H1 (cell line): ENCODE data around the gene STAT1. TPM values are rescaled to one million over a fixed set of nuclear protein-coding genes. Genes with fewer than 3 reads are reported as not detected.

ENCODE experiments used
- CTCF ChIA-PET: fragments of 300-600 bp; sonication (Branson Sonifier 250); formaldehyde crosslinking; loops from one replicate; lab custom pipeline; 2021; ENCODE audit not compliant: partially characterized antibody; lab: Charles Lee
- POLR2A ChIA-PET: fragments of 300-600 bp; sonication (Branson Sonifier 250); formaldehyde crosslinking; loops from one replicate; lab custom pipeline; 2021; ENCODE audit warnings: inconsistent platforms; ENCODE audit not compliant: partially characterized antibody; lab: Charles Lee
- DNase-seq, 2 experiments: peaks; one replicate each; pipeline versions ENCODE4 v3.0.0 to v3.0.0-alpha.2; 2010 to 2022; ENCODE audit warnings: low spot score in 2 of 2, low read depth in 1 of 2, mixed read lengths in 1 of 2
- FAIRE-seq: peaks from 2 replicates; lab custom pipeline; 2011; peaks lifted over from hg19 to GRCh38; lab: Jason Lieb, UNC
- H2AFZ ChIP-seq: 2 replicates; pipeline ENCODE4 v1.8.1; 2012; ENCODE audit warnings: low read length, inconsistent platforms
- H2AK5ac ChIP-seq: 2 replicates; pipeline ENCODE4 v1.6.1; 2013; ENCODE audit warnings: low read depth, low read length
- H2BK120ac ChIP-seq: replicated peaks from 2 replicates; pipeline ENCODE3; 2013; ENCODE audit warnings: low read depth, low read length, inconsistent platforms
- H2BK12ac ChIP-seq: 2 replicates; pipeline ENCODE4 v1.6.1; 2013; ENCODE audit warnings: low read depth, low read length
- H2BK15ac ChIP-seq: 2 replicates; pipeline ENCODE4 v1.6.1; 2013; ENCODE audit warnings: low read length
- H2BK20ac ChIP-seq: 2 replicates; pipeline ENCODE4 v1.6.1; 2013; ENCODE audit warnings: low read length
- H2BK5ac ChIP-seq: 2 replicates; pipeline ENCODE4 v1.6.1; 2013; ENCODE audit warnings: low read depth, low read length
- H3K14ac ChIP-seq: 2 replicates; pipeline ENCODE4 v1.6.1; 2013; ENCODE audit warnings: inconsistent platforms; ENCODE audit not compliant: insufficient read length
- H3K18ac ChIP-seq: 2 replicates; pipeline ENCODE4 v1.6.1; 2013; ENCODE audit warnings: low read length; ENCODE audit errors: extremely low read depth
- H3K23ac ChIP-seq: 2 replicates; pipeline ENCODE4 v1.6.1; 2013; ENCODE audit warnings: inconsistent platforms; ENCODE audit not compliant: insufficient read length
- H3K23me2 ChIP-seq: 2 replicates; pipeline ENCODE4 v1.6.1; 2013; ENCODE audit warnings: low read depth, low read length
- H3K27ac ChIP-seq: 2 replicates; pipeline ENCODE4 v1.6.1; 2011; ENCODE audit warnings: low read depth, low read length, inconsistent platforms
- H3K27me3 ChIP-seq, 4 experiments: replicated peaks in 1 of 4; 1 replicate in 1 of 4; 2 replicates in 3 of 4; pipeline versions ENCODE4 v1.6.1 to v1.8.1; 2011 to 2013; ENCODE audit warnings: low read length in 3 of 4, mild to moderate bottlenecking in 3 of 4, inconsistent platforms in 2 of 4, mixed read lengths in 2 of 4, moderate library complexity in 1 of 4; ENCODE audit not compliant: control insufficient read depth in 3 of 4, insufficient read depth in 3 of 4; ENCODE audit errors: extremely low read depth in 1 of 4
- H3K36me3 ChIP-seq, 4 experiments: 2 replicates each; pipeline versions ENCODE4 v1.6.1 to v1.8.1; 2011 to 2013; ENCODE audit warnings: mild to moderate bottlenecking in 4 of 4, low read length in 3 of 4, moderate library complexity in 2 of 4, control low read depth in 1 of 4, inconsistent platforms in 1 of 4; ENCODE audit not compliant: insufficient read depth in 4 of 4, control insufficient read depth in 2 of 4
- H3K4ac ChIP-seq: replicated peaks from 2 replicates; pipeline ENCODE3; 2013; ENCODE audit warnings: low read length, low read depth, mixed read lengths, inconsistent platforms; ENCODE audit not compliant: insufficient read length
- H3K4me1 ChIP-seq, 4 experiments: replicated peaks in 1 of 4; 1 replicate in 1 of 4; 2 replicates in 3 of 4; pipeline versions ENCODE4 v1.6.1 to v1.8.1; 2011 to 2013; ENCODE audit warnings: low read length in 3 of 4, inconsistent platforms in 2 of 4, mixed read lengths in 1 of 4; ENCODE audit not compliant: insufficient read depth in 4 of 4, control insufficient read depth in 3 of 4
- H3K4me2 ChIP-seq, 2 experiments: 2 replicates each; pipeline versions ENCODE4 v1.6.1 to v1.8.1; 2011 to 2013; ENCODE audit warnings: low read depth in 2 of 2, low read length in 2 of 2, control low read depth in 1 of 2, inconsistent platforms in 1 of 2, mild to moderate bottlenecking in 1 of 2; ENCODE audit not compliant: insufficient read depth in 1 of 2
- H3K4me3 ChIP-seq, 4 experiments: fragments of 200-600, 300-600 bp in 1 of 4; sonication (generic), shearing (Covaris generic), sonication (Bioruptor Twin) in 1 of 4; 2 replicates each; pipeline versions ENCODE4 v1.5.1 to v1.8.1; 2011 to 2016; ENCODE audit warnings: low read length in 4 of 4, low read depth in 3 of 4, control low read depth in 2 of 4, inconsistent platforms in 2 of 4, mild to moderate bottlenecking in 2 of 4, mixed read lengths in 1 of 4, moderate library complexity in 1 of 4; ENCODE audit not compliant: insufficient read depth in 2 of 4; ENCODE audit errors: extremely low read depth in 1 of 4
- H3K56ac ChIP-seq: replicated peaks from 2 replicates; pipeline ENCODE3; 2013; ENCODE audit warnings: low read depth, mild to moderate bottlenecking, mixed read lengths, low read length, inconsistent platforms; ENCODE audit not compliant: insufficient read length
- H3K79me1 ChIP-seq: 2 replicates; pipeline ENCODE4 v1.6.1; 2013; ENCODE audit warnings: low read depth, low read length, control low read depth
- H3K79me2 ChIP-seq, 2 experiments: 2 replicates each; pipeline versions ENCODE4 v1.6.1 to v1.8.1; 2012 to 2013; ENCODE audit warnings: low read length in 2 of 2, mild to moderate bottlenecking in 2 of 2, inconsistent platforms in 1 of 2; ENCODE audit not compliant: insufficient read depth in 2 of 2, control insufficient read depth in 1 of 2
- H3K9ac ChIP-seq, 4 experiments: replicated peaks in 1 of 4; 1 replicate in 1 of 4; 2 replicates in 3 of 4; pipeline versions ENCODE4 v1.6.1 to v1.8.1; 2011 to 2013; ENCODE audit warnings: low read depth in 3 of 4, low read length in 3 of 4, control low read depth in 2 of 4, mild to moderate bottlenecking in 2 of 4, moderate library complexity in 2 of 4, inconsistent platforms in 1 of 4; ENCODE audit errors: extremely low read depth in 1 of 4
- H3K9me3 ChIP-seq, 2 experiments: 2 replicates each; pipeline versions ENCODE4 v1.6.1 to v1.8.1; 2012 to 2013; ENCODE audit warnings: mild to moderate bottlenecking in 2 of 2, moderate library complexity in 2 of 2, control low read depth in 1 of 2, inconsistent platforms in 1 of 2, low read depth in 1 of 2, low read length in 1 of 2, mixed read lengths in 1 of 2; ENCODE audit not compliant: insufficient read depth in 2 of 2
- H4K20me1 ChIP-seq, 2 experiments: replicated peaks in 1 of 2; 2 replicates each; pipeline versions ENCODE3 to v1.8.1; 2011 to 2013; ENCODE audit warnings: inconsistent platforms in 2 of 2, low read length in 2 of 2, mild to moderate bottlenecking in 1 of 2; ENCODE audit not compliant: insufficient read depth in 2 of 2, control insufficient read depth in 1 of 2
- H4K5ac ChIP-seq: 2 replicates; pipeline ENCODE4 v1.6.1; 2013; ENCODE audit warnings: low read length, low read depth, mixed read lengths, inconsistent platforms; ENCODE audit not compliant: insufficient read length
- H4K8ac ChIP-seq: 2 replicates; pipeline ENCODE4 v1.8.0; 2013; ENCODE audit warnings: mild to moderate bottlenecking, moderate library complexity, low read length, inconsistent platforms; ENCODE audit not compliant: insufficient read depth; ENCODE audit errors: extremely low read depth
- H4K91ac ChIP-seq: replicated peaks from 2 replicates; pipeline ENCODE3; 2013; ENCODE audit warnings: low read length, mixed read lengths, inconsistent platforms; ENCODE audit not compliant: insufficient read length
- ASH2L ChIP-seq: fragments of 200-600, 300-600 bp; sonication (generic); IDR thresholded peaks from one replicate; pipeline ENCODE4 v1.7.1; 2017; ENCODE audit warnings: low read length
- BACH1 ChIP-seq: IDR thresholded peaks from 2 replicates; pipeline ENCODE4 v1.6.1; 2012; ENCODE audit warnings: low read length, improper control_type of control experiment
- CEBPB ChIP-seq: IDR thresholded peaks from 2 replicates; pipeline ENCODE4 v1.6.1; 2012; ENCODE audit warnings: low read depth, low read length
- CREB1 ChIP-seq: IDR thresholded peaks from 2 replicates; pipeline ENCODE4 v1.6.1; 2012; ENCODE audit warnings: inconsistent platforms
- CTBP2 ChIP-seq: IDR thresholded peaks from 2 replicates; pipeline ENCODE4 v1.7.0; 2011; ENCODE audit warnings: borderline replicate concordance, mild to moderate bottlenecking, moderate library complexity, mixed read lengths, low read length; ENCODE audit not compliant: insufficient read depth, insufficient read length
- GTF2F1 ChIP-seq: IDR thresholded peaks from 2 replicates; pipeline ENCODE4 v1.6.1; 2012; ENCODE audit warnings: low read depth, low read length, improper control_type of control experiment, borderline replicate concordance
- HDAC6 ChIP-seq: IDR thresholded peaks from one replicate; pipeline ENCODE4 v1.7.1; 2012; ENCODE audit warnings: low read depth, mild to moderate bottlenecking, inconsistent platforms, low read length, moderate library complexity
- KDM1A ChIP-seq: fragments of 200-600, 300-600 bp; sonication (generic); IDR thresholded peaks from 2 replicates; pipeline ENCODE4 v1.7.1; 2016; ENCODE audit warnings: mild to moderate bottlenecking, low read length, borderline replicate concordance
- MAFK ChIP-seq: IDR thresholded peaks from 2 replicates; pipeline ENCODE4 v1.6.1; 2012; ENCODE audit warnings: low read depth, mild to moderate bottlenecking, improper control_type of control experiment, low read length
- POLR2AphosphoS5 ChIP-seq: IDR thresholded peaks from 2 replicates; pipeline ENCODE4 v1.6.1; 2011; ENCODE audit warnings: low read depth, low read length
- RNF2 ChIP-seq: fragments of 200-900, 300-1000 bp; sonication (generic); IDR thresholded peaks from 2 replicates; pipeline ENCODE4 v1.7.1; 2016; ENCODE audit warnings: borderline replicate concordance, low read depth, mild to moderate bottlenecking, antibody characterized with exemption, low read length; ENCODE audit not compliant: poor library complexity, severe bottlenecking; ENCODE audit errors: missing control alignments
- SIN3A ChIP-seq, 2 experiments: IDR thresholded peaks in 1 of 2; conservative IDR thresholded peaks in 1 of 2; 2 replicates each; pipeline ENCODE4 v1.6.1; 2011 to 2012; ENCODE audit warnings: low read length in 2 of 2, improper control_type of control experiment in 1 of 2, low read depth in 1 of 2, mild to moderate bottlenecking in 1 of 2
- SIX5 ChIP-seq: IDR thresholded peaks from 2 replicates; pipeline ENCODE4 v1.6.1; 2011; ENCODE audit warnings: mild to moderate bottlenecking, low read depth, low read length
- TAF1 ChIP-seq: IDR thresholded peaks from 2 replicates; pipeline ENCODE4 v1.6.1; 2011; ENCODE audit warnings: mild to moderate bottlenecking, low read depth, low read length
- WGBS, 2 experiments: shearing (Covaris generic) in 1 of 2; methylation state at CpG; one replicate each; pipeline versions ENCODE4 v1.1.6 to v1.1.7; 2013 to 2015; ENCODE audit warnings: low lambda C conversion rate in 2 of 2, mixed read lengths in 2 of 2, inconsistent platforms in 1 of 2, low coverage in 1 of 2, missing lambda C conversion rate in 1 of 2; ENCODE audit not compliant: insufficient replicate concordance in 2 of 2, insufficient coverage in 1 of 2, insufficient read length in 1 of 2; ENCODE audit errors: extremely low coverage in 1 of 2, missing lambda C conversion rate in 1 of 2; 5-methylcytosine and 5-hydroxymethylcytosine counted together
- polyA plus RNA-seq, 7 experiments: library from polyadenylated mRNA; depleted of rRNA in 3 of 7; stranded (reverse) in 5 of 7; unstranded in 2 of 7; fragments of >200 nt in 5 of 7; fragments of 200-250 nt in 2 of 7; gene quantifications; 1 replicate in 5 of 7; 2 replicates in 1 of 7; 4 replicates in 1 of 7; pipeline versions ENCODE4 v1.2.1 to v1.2.3, GENCODE V29; 2011 to 2013; ENCODE audit warnings: missing spikeins in 2 of 7, mixed read lengths in 2 of 7
- total RNA-seq: library from RNA; stranded (reverse); fragmentation: NEBNext Ultra II Directional; extraction: Animal tissue kit (Norgen Biotek cat#: 25700); gene quantifications from 2 replicates; pipeline ENCODE4 v1.2.1, GENCODE V29; 2021
- TF ChIP-seq, protein P1 (sequence below): IDR thresholded peaks from 2 replicates; pipeline ENCODE4 v1.6.1; 2011; ENCODE audit warnings: low read depth, mild to moderate bottlenecking, low read length; ENCODE audit not compliant: insufficient read depth

The STAT1 gene
- total and polyA plus RNA-seq, 2 of the 8 experiments (the other 6 are each of a cell fraction or from before 2014, with no cell fraction given) = 20.3 to 43.0 TPM

GRCh38 chr2:190988910-190989309, 25.1 kb downstream of the STAT1 start:
- FAIRE-seq (no peak), DNase-seq (no peak)
- H4K5ac ChIP-seq = no peak overlapping the region
- H2BK15ac ChIP-seq = no peak overlapping the region
- no peak overlapping the region for H3K23ac ChIP-seq
- no peak overlapping the region for H3K14ac ChIP-seq
- no peak overlapping the region for H3K4me3 ChIP-seq
- ChIA-PET CTCF (interaction anchor here (2.2 kb wide), 1 partner anchor 8 kb away, joined by 16 read pairs; no protein-coding TSS in a partner anchor), POLR2A (no interaction called here)
- H2BK120ac ChIP-seq = no peak overlapping the region
- H3K18ac ChIP-seq = no peak overlapping the region
- no peak overlapping the region for H3K4ac ChIP-seq
- no peak overlapping the region for H3K4me2 ChIP-seq
- no peaks in the 10 kb centered on the region for H3K79me2 ChIP-seq
- WGBS, 2 experiments = 85% methylated on average over 3 of the region's 3 CpGs; no CpG with 5 or more reads in 1 of the 2 experiments
- no peak overlapping the region for H2AK5ac ChIP-seq
- no peak overlapping the region for H3K27ac ChIP-seq
- no peak overlapping the region for H2BK20ac ChIP-seq
- no peaks in the 10 kb centered on the region for H3K27me3 ChIP-seq
- H2AFZ ChIP-seq = no peak overlapping the region
- no peaks in the 10 kb centered on the region for H3K9me3 ChIP-seq
- no peak overlapping the region for H4K91ac ChIP-seq
- H4K8ac ChIP-seq = no peak overlapping the region
- no peak overlapping the region for H3K56ac ChIP-seq
- peaks cover 18 to 74% (median 57%) of the 10 kb centered on the region in 4 experiments for H3K36me3 ChIP-seq
- no peak overlapping the region for H2BK5ac ChIP-seq
- peaks cover 0 to 2% of the 10 kb centered on the region in 2 experiments for H4K20me1 ChIP-seq
- H3K9ac ChIP-seq = no peak overlapping the region
- H3K4me1 ChIP-seq = no peaks in the 10 kb centered on the region
- no peak overlapping the region for H2BK12ac ChIP-seq
- H3K79me1 ChIP-seq = no peaks in the 10 kb centered on the region
- H3K23me2 ChIP-seq = no peaks in the 10 kb centered on the region
- TF ChIP-seq ASH2L (no peak), SIX5 (no peak), RNF2 (no peak), TAF1 (no peak), MAFK (no peak), HDAC6 (no peak), POLR2AphosphoS5 (no peak), KDM1A (no peak), BACH1 (no peak), CREB1 (no peak), CEBPB (no peak), SIN3A (conservative IDR thresholded peaks at IDR 0.05 in 1 of 2, IDR thresholded peaks at IDR 0.05 in 1 of 2; ENCODE audit: low read depth in 1 of 2, low read length in 2 of 2) (no peak), GTF2F1 (no peak), CTBP2 (no peak)
- TF ChIP-seq, protein P1, sequence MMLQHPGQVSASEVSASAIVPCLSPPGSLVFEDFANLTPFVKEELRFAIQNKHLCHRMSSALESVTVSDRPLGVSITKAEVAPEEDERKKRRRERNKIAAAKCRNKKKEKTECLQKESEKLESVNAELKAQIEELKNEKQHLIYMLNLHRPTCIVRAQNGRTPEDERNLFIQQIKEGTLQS = no peak
